K562 (cell line): ENCODE results near the gene TRIM47. TPM values are rescaled to one million over a fixed set of nuclear protein-coding genes. Genes with fewer than 3 reads are reported as not detected.
A peak's percentile ranks its signal among the peaks of the same experiment; 100 is the strongest.

Experiments used
- CBFA2T3 ChIP-seq: fragments of 450-650 bp; IDR thresholded peaks from 2 replicates; pipeline ENCODE4 v1.6.1; 2017
- CREM ChIP-seq: IDR thresholded peaks from 2 replicates; pipeline ENCODE4 v1.6.1; 2014; ENCODE audit warnings: antibody characterized with exemption, low read depth
- ELK1 ChIP-seq: sonication (generic); formaldehyde crosslinking; IDR thresholded peaks from 2 replicates; pipeline ENCODE4 v1.8.1; 2022; ENCODE audit warnings: missing genetic modification reagents
- FOXK2 ChIP-seq, 2 experiments: fragments of 450-650 bp; IDR thresholded peaks in 1 of 2; conservative IDR thresholded peaks in 1 of 2; 2 replicates each; pipeline ENCODE4 v1.6.1; 2016; ENCODE audit warnings: low read depth in 2 of 2, mild to moderate bottlenecking in 1 of 2
- FOXM1 ChIP-seq, 2 experiments: fragments of 450-650 bp in 1 of 2; sonication (generic) in 1 of 2; formaldehyde crosslinking in 1 of 2; IDR thresholded peaks; 2 replicates each; pipeline versions ENCODE4 v1.6.1 to v1.9.0; 2017 to 2022; ENCODE audit warnings: low read depth in 2 of 2, mild to moderate bottlenecking in 2 of 2, missing genetic modification reagents in 1 of 2, moderate library complexity in 1 of 2
- JUN ChIP-seq, 2 experiments: sonication (generic) in 1 of 2; formaldehyde crosslinking in 1 of 2; IDR thresholded peaks; 2 replicates each; pipeline versions ENCODE4 v1.6.1 to v1.8.0; 2012 to 2022; ENCODE audit warnings: borderline replicate concordance in 2 of 2, mild to moderate bottlenecking in 2 of 2, improper control_type of control experiment in 1 of 2, low read depth in 1 of 2, low read length in 1 of 2, missing genetic modification reagents in 1 of 2
- MEF2D ChIP-seq: conservative IDR thresholded peaks from 2 replicates; pipeline ENCODE4 v1.6.1; 2016; ENCODE audit warnings: low read depth, missing genetic modification characterization, missing compliant biosample characterization
- MTF1 ChIP-seq: fragments of 250-450 bp; sonication (Bioruptor Pico); IDR thresholded peaks from 2 replicates; pipeline ENCODE4 v1.9.0; 2021; ENCODE audit warnings: moderate library complexity, mild to moderate bottlenecking, inconsistent platforms, borderline replicate concordance
- MYC ChIP-seq, 2 experiments: fragments of 250-450 bp in 1 of 2; sonication (Bioruptor Pico) in 1 of 2; IDR thresholded peaks; 2 replicates each; pipeline versions ENCODE4 v1.5.1 to v1.6.1; 2012 to 2021; ENCODE audit warnings: low read depth in 2 of 2, borderline replicate concordance in 1 of 2, improper control_type of control experiment in 1 of 2, low read length in 1 of 2, mild to moderate bottlenecking in 1 of 2, moderate library complexity in 1 of 2
- RB1 ChIP-seq: fragments of 450-650 bp; IDR thresholded peaks from 2 replicates; pipeline ENCODE4 v1.6.1; 2017; ENCODE audit warnings: low read depth, mild to moderate bottlenecking
- RFX7 ChIP-seq: fragments of 250-450 bp; sonication (Bioruptor Pico); IDR thresholded peaks from 2 replicates; pipeline ENCODE4 v1.5.1; 2021; ENCODE audit warnings: mild to moderate bottlenecking
- SFPQ ChIP-seq: fragments of 200-400 bp; formaldehyde crosslinking; IDR thresholded peaks from 2 replicates; pipeline ENCODE4 v1.6.1; 2017; ENCODE audit warnings: mild to moderate bottlenecking, low read depth, low read length, moderate library complexity
- SMARCA5 ChIP-seq: fragments of 450-650 bp; IDR thresholded peaks from 2 replicates; pipeline ENCODE4 v1.6.1; 2016
- SNRNP70 ChIP-seq: fragments of 200-400 bp; formaldehyde crosslinking; optimal IDR thresholded peaks from 2 replicates; pipeline ENCODE3; 2017; ENCODE audit warnings: low read depth, low read length
- ZC3H4 ChIP-seq: sonication (generic); formaldehyde crosslinking; IDR thresholded peaks from 2 replicates; pipeline ENCODE4 v1.9.0; 2021; ENCODE audit warnings: missing genetic modification reagents, borderline replicate concordance
- ZNF316 ChIP-seq: fragments of 450-650 bp; IDR thresholded peaks from 2 replicates; pipeline ENCODE4 v1.6.1; 2016
- ZNF695 ChIP-seq: fragments of 450-650 bp; formaldehyde crosslinking; IDR thresholded peaks from 2 replicates; pipeline ENCODE4 v1.4.0; 2020; ENCODE audit warnings: mild to moderate bottlenecking, moderate library complexity
- ZNF764 ChIP-seq: fragments of 250-450 bp; sonication (Bioruptor Pico); IDR thresholded peaks from 2 replicates; pipeline ENCODE4 v1.4.0; 2020; ENCODE audit warnings: low read depth, mild to moderate bottlenecking, moderate library complexity
- ZNF766 ChIP-seq: fragments of 200-800 bp; sonication (Bioruptor generic); conservative IDR thresholded peaks from 2 replicates; pipeline ENCODE4 v1.6.1; 2016; ENCODE audit warnings: missing genetic modification characterization, missing compliant biosample characterization
- ZNF780A ChIP-seq: fragments of 250-450 bp; sonication (Bioruptor Pico); IDR thresholded peaks from 2 replicates; pipeline ENCODE4 v1.5.0; 2021; ENCODE audit warnings: mild to moderate bottlenecking
- polyA plus RNA-seq, 8 experiments: library from polyadenylated mRNA; depleted of rRNA in 4 of 8; stranded (reverse) in 5 of 8; unstranded in 3 of 8; fragments of >200 nt; fragmentation: Nextera tagmentation in 2 of 8; fragmentation: Illumina TruSeq in 1 of 8; extraction: Ambion mirVana in 2 of 8; extraction: Trizol in 1 of 8; gene quantifications; 2 replicates each; pipeline versions ENCODE4 v1.2.1 to v1.2.3, GENCODE V29; 2011 to 2014; ENCODE audit warnings: inconsistent platforms in 1 of 8, missing spikeins in 1 of 8
- total RNA-seq, 7 experiments: library from RNA; depleted of rRNA in 6 of 7; stranded (reverse); fragments of >200 nt in 6 of 7; fragmentation: Illumina TruSeq in 2 of 7; extraction: Trizol in 2 of 7; gene quantifications; 2 replicates each; pipeline versions ENCODE4 v1.2.1 to v1.2.3, GENCODE V29; 2011 to 2021; ENCODE audit warnings: low replicate concordance in 1 of 7
- TF ChIP-seq, protein P1 (sequence below): fragments of 250-450 bp; sonication (Bioruptor Pico); IDR thresholded peaks from 2 replicates; pipeline ENCODE4 v1.8.0; 2022; ENCODE audit warnings: moderate library complexity, mild to moderate bottlenecking, inconsistent platforms
- TF ChIP-seq, protein P2 (sequence below): IDR thresholded peaks from 2 replicates; pipeline ENCODE4 v1.6.1; 2011; ENCODE audit warnings: borderline replicate concordance, low read depth, mild to moderate bottlenecking, moderate library complexity, low read length; ENCODE audit not compliant: insufficient read depth, poor library complexity, severe bottlenecking

TRIM47 gene
- total and polyA plus RNA-seq, 9 of the 15 experiments (the other 6 are each of a cell fraction or from before 2014, with no cell fraction given): 0.56 to 6.1 (median 3.2) TPM

GRCh38 chr17:75856062-75856756, 22.2 kb downstream of the TRIM47 start (continued):
- TF ChIP-seq ZC3H4 (CRISPR knock-in tag) (peak; percentile 9; the same call in 1 of the 2 replicates), RB1 (peak; percentile 72; the same call in 1 of the 2 replicates), ZNF764 (no peak), ZNF695 (CRISPR knock-in tag) (no peak), MYC (IDR thresholded peaks at IDR 0.05; ENCODE audit: low read depth, low read length) (no peak; the same call in 1 of the 2 replicates), MYC (CRISPR knock-in tag; IDR thresholded peaks at IDR 0.05; ENCODE audit: borderline replicate concordance, low read depth) (peak; percentile 54; the same call in 1 of the 2 replicates), ZNF780A (CRISPR knock-in tag) (no peak), FOXM1 (IDR thresholded peaks at IDR 0.05; ENCODE audit: low read depth) (no peak), FOXM1 (CRISPR knock-in tag; IDR thresholded peaks at IDR 0.05; ENCODE audit: low read depth) (no peak), SNRNP70 (no peak), ZNF316 (no peak), SMARCA5 (no peak), MEF2D (tag) (no peak), MTF1 (CRISPR knock-in tag) (no peak), CBFA2T3 (peak; percentile 17; the same call in 1 of the 2 replicates), FOXK2 (conservative IDR thresholded peaks at IDR 0.05 in 1 of 2, IDR thresholded peaks at IDR 0.05 in 1 of 2; ENCODE audit: low read depth in 2 of 2) (no peak), ZNF766 (CRISPR knock-in tag) (no peak), RFX7 (CRISPR knock-in tag) (no peak), SFPQ (no peak), ELK1 (CRISPR knock-in tag) (no peak), JUN (IDR thresholded peaks at IDR 0.05; ENCODE audit: borderline replicate concordance, low read depth, low read length) (no peak), JUN (CRISPR knock-in tag; IDR thresholded peaks at IDR 0.05; ENCODE audit: borderline replicate concordance) (no peak; the same call in 1 of the 2 replicates), CREM (0 out of 2 replicates have a peak, but pooled peaks have one; percentile 1)
- TF ChIP-seq, protein P1, sequence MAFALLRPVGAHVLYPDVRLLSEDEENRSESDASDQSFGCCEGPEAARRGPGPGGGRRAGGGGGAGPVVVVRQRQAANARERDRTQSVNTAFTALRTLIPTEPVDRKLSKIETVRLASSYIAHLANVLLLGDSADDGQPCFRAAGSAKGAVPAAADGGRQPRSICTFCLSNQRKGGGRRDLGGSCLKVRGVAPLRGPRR (CRISPR knock-in tag): no peak
- TF ChIP-seq, protein P2, sequence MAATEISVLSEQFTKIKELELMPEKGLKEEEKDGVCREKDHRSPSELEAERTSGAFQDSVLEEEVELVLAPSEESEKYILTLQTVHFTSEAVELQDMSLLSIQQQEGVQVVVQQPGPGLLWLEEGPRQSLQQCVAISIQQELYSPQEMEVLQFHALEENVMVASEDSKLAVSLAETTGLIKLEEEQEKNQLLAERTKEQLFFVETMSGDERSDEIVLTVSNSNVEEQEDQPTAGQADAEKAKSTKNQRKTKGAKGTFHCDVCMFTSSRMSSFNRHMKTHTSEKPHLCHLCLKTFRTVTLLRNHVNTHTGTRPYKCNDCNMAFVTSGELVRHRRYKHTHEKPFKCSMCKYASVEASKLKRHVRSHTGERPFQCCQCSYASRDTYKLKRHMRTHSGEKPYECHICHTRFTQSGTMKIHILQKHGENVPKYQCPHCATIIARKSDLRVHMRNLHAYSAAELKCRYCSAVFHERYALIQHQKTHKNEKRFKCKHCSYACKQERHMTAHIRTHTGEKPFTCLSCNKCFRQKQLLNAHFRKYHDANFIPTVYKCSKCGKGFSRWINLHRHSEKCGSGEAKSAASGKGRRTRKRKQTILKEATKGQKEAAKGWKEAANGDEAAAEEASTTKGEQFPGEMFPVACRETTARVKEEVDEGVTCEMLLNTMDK: peak; percentile 44
